ENCODE results near the gene LCE2B.

GRCh38 chr1:152679459-152679858, 6.5 kb upstream of the LCE2B start:
- TF ChIP-seq EZH2 (IDR thresholded peaks at IDR 0.05; ENCODE audit: insufficient read depth, poor library complexity, severe bottlenecking) (no peak), EZH2phosphoT487 (IDR thresholded peaks at IDR 0.05; ENCODE audit: insufficient read depth, low read depth) (no peak)

All from GM23248 (cell line).